H9 (cell line): ENCODE results near the gene SUMO2. TPM values are rescaled to one million over a fixed set of nuclear protein-coding genes. Genes with fewer than 3 reads are reported as not detected.

ENCODE experiments used
- DNase-seq: peaks from one replicate; pipeline ENCODE4 v3.0.0-alpha.2; 2017
- H2AFZ ChIP-seq: one replicate; pipeline ENCODE4 v1.6.1; 2013; ENCODE audit warnings: mild to moderate bottlenecking, low read length, control low read depth, moderate library complexity
- H2AK5ac ChIP-seq: 2 replicates; pipeline ENCODE4 v1.6.1; 2013; ENCODE audit warnings: low read length, control low read depth, mixed read lengths; ENCODE audit not compliant: insufficient read length
- H2BK120ac ChIP-seq: one replicate; pipeline ENCODE4 v1.6.1; 2013; ENCODE audit warnings: low read depth, mild to moderate bottlenecking, low read length, control low read depth, inconsistent platforms; ENCODE audit not compliant: poor library complexity, severe bottlenecking
- H2BK12ac ChIP-seq: 2 replicates; pipeline ENCODE4 v1.6.1; 2013; ENCODE audit warnings: low read length, control low read depth, mixed read lengths, low read depth; ENCODE audit not compliant: insufficient read length
- H2BK15ac ChIP-seq: 2 replicates; pipeline ENCODE4 v1.6.1; 2013; ENCODE audit warnings: low read depth, low read length, control low read depth
- H2BK20ac ChIP-seq: one replicate; pipeline ENCODE4 v1.6.1; 2013; ENCODE audit warnings: low read depth, mild to moderate bottlenecking, low read length, control low read depth, inconsistent platforms; ENCODE audit not compliant: poor library complexity, severe bottlenecking
- H2BK5ac ChIP-seq: 2 replicates; pipeline ENCODE4 v1.6.1; 2013; ENCODE audit warnings: low read length, control low read depth, mixed read lengths; ENCODE audit not compliant: insufficient read length
- H3K14ac ChIP-seq: 2 replicates; pipeline ENCODE4 v1.6.1; 2013; ENCODE audit warnings: low read length, control low read depth; ENCODE audit not compliant: insufficient read depth
- H3K18ac ChIP-seq: 2 replicates; pipeline ENCODE4 v1.6.1; 2013; ENCODE audit warnings: low read depth, mild to moderate bottlenecking, mixed read lengths, low read length, control low read depth; ENCODE audit not compliant: insufficient read length
- H3K23ac ChIP-seq: 2 replicates; pipeline ENCODE4 v1.6.1; 2013; ENCODE audit warnings: low read length, control low read depth, mixed read lengths, low read depth; ENCODE audit not compliant: insufficient read length
- H3K23me2 ChIP-seq: 2 replicates; pipeline ENCODE4 v1.6.1; 2013; ENCODE audit warnings: low read depth, mild to moderate bottlenecking, mixed read lengths, low read length, control low read depth; ENCODE audit not compliant: insufficient read length, poor library complexity, severe bottlenecking
- H3K27ac ChIP-seq: 2 replicates; pipeline ENCODE4 v1.5.1; 2013; ENCODE audit warnings: low read length, control low read depth, mixed read lengths, low read depth; ENCODE audit not compliant: insufficient read length
- H3K27me3 ChIP-seq: 2 replicates; pipeline ENCODE4 v1.6.1; 2013; ENCODE audit warnings: low read length, control low read depth, inconsistent platforms; ENCODE audit not compliant: insufficient read depth
- H3K4ac ChIP-seq: 2 replicates; pipeline ENCODE4 v1.6.1; 2013; ENCODE audit warnings: low read depth, mild to moderate bottlenecking, control low read depth, inconsistent platforms, low read length, moderate library complexity
- H3K4me1 ChIP-seq: 2 replicates; pipeline ENCODE4 v1.6.1; 2013; ENCODE audit warnings: low read length, control low read depth, inconsistent platforms; ENCODE audit not compliant: insufficient read depth
- H3K4me2 ChIP-seq: 2 replicates; pipeline ENCODE4 v1.6.1; 2013; ENCODE audit warnings: low read length, control low read depth, mixed read lengths; ENCODE audit not compliant: insufficient read length, insufficient read depth
- H3K56ac ChIP-seq: 2 replicates; pipeline ENCODE4 v1.6.1; 2013; ENCODE audit warnings: low read depth, mild to moderate bottlenecking, mixed read lengths, low read length, control low read depth; ENCODE audit not compliant: insufficient read length
- H3K79me1 ChIP-seq: 2 replicates; pipeline ENCODE4 v1.6.1; 2013; ENCODE audit warnings: low read depth, mild to moderate bottlenecking, moderate library complexity, low read length, control low read depth, inconsistent platforms; ENCODE audit not compliant: insufficient read depth, poor library complexity, severe bottlenecking
- H3K79me2 ChIP-seq: 2 replicates; pipeline ENCODE4 v1.6.1; 2013; ENCODE audit warnings: low read length, control low read depth, inconsistent platforms; ENCODE audit not compliant: insufficient read depth
- H3K9ac ChIP-seq: 2 replicates; pipeline ENCODE4 v1.6.1; 2013; ENCODE audit warnings: low read length, control low read depth, mixed read lengths; ENCODE audit not compliant: insufficient read length; ENCODE audit errors: extremely low read depth
- H3K9me3 ChIP-seq: one replicate; pipeline ENCODE4 v1.6.1; 2013; ENCODE audit warnings: low read depth, low read length, inconsistent platforms; ENCODE audit not compliant: control insufficient read depth
- H3T11ph ChIP-seq: one replicate; pipeline ENCODE4 v1.6.1; 2013; ENCODE audit warnings: mild to moderate bottlenecking, low read length, control low read depth, inconsistent platforms
- H4K20me1 ChIP-seq: one replicate; pipeline ENCODE4 v1.6.1; 2013; ENCODE audit not compliant: control insufficient read depth, insufficient read length, insufficient read depth
- H4K5ac ChIP-seq: 2 replicates; pipeline ENCODE4 v1.6.1; 2013; ENCODE audit warnings: low read depth, mild to moderate bottlenecking, mixed read lengths, low read length, control low read depth; ENCODE audit not compliant: insufficient read length
- H4K8ac ChIP-seq: replicated peaks from 2 replicates; pipeline ENCODE4 v1.6.1; 2013; ENCODE audit warnings: low read length, control low read depth, mixed read lengths, low read depth; ENCODE audit not compliant: insufficient read length
- H4K91ac ChIP-seq: 2 replicates; pipeline ENCODE4 v1.6.1; 2013; ENCODE audit warnings: low read depth, mild to moderate bottlenecking, moderate library complexity, mixed read lengths, low read length, control low read depth; ENCODE audit not compliant: insufficient read length
- H3K27ac Mint-ChIP-seq, 3 experiments: 2 replicates in 2 of 3; 3 replicates in 1 of 3; pipeline ENCODE4 v1.8.0; 2020 to 2021; ENCODE audit warnings: mixed read lengths in 3 of 3, mild to moderate bottlenecking in 1 of 3, moderate library complexity in 1 of 3
- H3K27me3 Mint-ChIP-seq: 2 replicates; pipeline ENCODE4 v1.8.0; 2021; ENCODE audit warnings: low read depth, mild to moderate bottlenecking, moderate library complexity, mixed read lengths
- H3K36me3 Mint-ChIP-seq, 3 experiments: 2 replicates in 2 of 3; 3 replicates in 1 of 3; pipeline ENCODE4 v1.8.0; 2020 to 2021; ENCODE audit warnings: low read depth in 3 of 3, mixed read lengths in 3 of 3; ENCODE audit not compliant: insufficient read depth in 1 of 3
- H3K4me1 Mint-ChIP-seq, 2 experiments: 2 replicates each; pipeline ENCODE4 v1.8.0; 2020; ENCODE audit warnings: mixed read lengths in 2 of 2
- H3K4me3 Mint-ChIP-seq, 2 experiments: 2 replicates in 1 of 2; 3 replicates in 1 of 2; pipeline ENCODE4 v1.8.0; 2020 to 2021; ENCODE audit warnings: mild to moderate bottlenecking in 2 of 2, mixed read lengths in 2 of 2, moderate library complexity in 1 of 2
- H3K9me3 Mint-ChIP-seq, 2 experiments: 2 replicates in 1 of 2; 3 replicates in 1 of 2; pipeline ENCODE4 v1.8.0; 2020; ENCODE audit warnings: mild to moderate bottlenecking in 2 of 2, mixed read lengths in 2 of 2, moderate library complexity in 1 of 2
- WGBS: extraction: QIAGEN DNeasy Blood & Tissue Kit; methylation state at CpG from one replicate; pipeline ENCODE4 v1.1.7; 2013; ENCODE audit warnings: missing lambda C conversion rate, low lambda C conversion rate, mixed read lengths; ENCODE audit not compliant: insufficient read length; ENCODE audit errors: extremely low coverage; 5-methylcytosine and 5-hydroxymethylcytosine counted together
- total RNA-seq: library from RNA; stranded (reverse); gene quantifications from 2 replicates; pipeline ENCODE4 v1.2.1, GENCODE V29; 2021
- TF ChIP-seq, protein P1 (sequence below): fragments of 200-600 bp; sonication (generic); conservative IDR thresholded peaks from 3 replicates; pipeline ENCODE4 v1.8.0; 2021; ENCODE audit warnings: antibody characterized with exemption, mild to moderate bottlenecking

Gene SUMO2
- total RNA-seq, 1 experiment from 2014 or later: 813 TPM

DNA sequence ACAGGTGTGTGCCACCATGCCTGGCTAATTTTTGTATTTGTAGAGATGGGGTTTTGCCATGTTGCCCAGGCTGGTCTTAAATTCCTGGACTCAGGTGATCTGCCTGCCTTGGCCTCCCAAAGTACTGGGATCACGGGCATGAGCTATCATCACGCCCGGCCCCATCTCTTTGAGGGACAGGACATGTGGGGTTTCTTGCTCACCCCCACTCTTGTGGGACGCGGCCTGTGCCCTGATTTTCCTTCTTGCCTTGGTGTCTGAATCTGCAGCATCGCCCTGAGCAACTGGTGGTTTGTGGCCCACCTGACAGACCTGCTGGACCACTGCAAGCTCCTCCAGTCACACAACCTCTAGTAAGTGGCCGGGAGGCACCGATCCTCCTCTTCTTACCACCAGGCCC lies 48.3 kb upstream of the SUMO2 start:
- no peak overlapping the region for H4K91ac ChIP-seq
- H3K4ac ChIP-seq: no peak overlapping the region
- no peaks in the 10 kb centered on the region for H3K27me3 ChIP-seq
- no CpG with 5 or more reads among the region's 8 CpGs for WGBS
- TF ChIP-seq, protein P1, sequence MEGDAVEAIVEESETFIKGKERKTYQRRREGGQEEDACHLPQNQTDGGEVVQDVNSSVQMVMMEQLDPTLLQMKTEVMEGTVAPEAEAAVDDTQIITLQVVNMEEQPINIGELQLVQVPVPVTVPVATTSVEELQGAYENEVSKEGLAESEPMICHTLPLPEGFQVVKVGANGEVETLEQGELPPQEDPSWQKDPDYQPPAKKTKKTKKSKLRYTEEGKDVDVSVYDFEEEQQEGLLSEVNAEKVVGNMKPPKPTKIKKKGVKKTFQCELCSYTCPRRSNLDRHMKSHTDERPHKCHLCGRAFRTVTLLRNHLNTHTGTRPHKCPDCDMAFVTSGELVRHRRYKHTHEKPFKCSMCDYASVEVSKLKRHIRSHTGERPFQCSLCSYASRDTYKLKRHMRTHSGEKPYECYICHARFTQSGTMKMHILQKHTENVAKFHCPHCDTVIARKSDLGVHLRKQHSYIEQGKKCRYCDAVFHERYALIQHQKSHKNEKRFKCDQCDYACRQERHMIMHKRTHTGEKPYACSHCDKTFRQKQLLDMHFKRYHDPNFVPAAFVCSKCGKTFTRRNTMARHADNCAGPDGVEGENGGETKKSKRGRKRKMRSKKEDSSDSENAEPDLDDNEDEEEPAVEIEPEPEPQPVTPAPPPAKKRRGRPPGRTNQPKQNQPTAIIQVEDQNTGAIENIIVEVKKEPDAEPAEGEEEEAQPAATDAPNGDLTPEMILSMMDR: no peak
- H3K9me3 ChIP-seq: no peaks in the 10 kb centered on the region
- H3K14ac ChIP-seq: no peak overlapping the region
- no peak overlapping the region for H2BK15ac ChIP-seq
- H2BK5ac ChIP-seq: no peak overlapping the region
- H3K23me2 ChIP-seq: no peaks in the 10 kb centered on the region
- H2AFZ ChIP-seq: no peak overlapping the region
- no peaks in the 10 kb centered on the region for H3K9me3 Mint-ChIP-seq
- H3K79me1 ChIP-seq: no peaks in the 10 kb centered on the region
- H3K56ac ChIP-seq: no peak overlapping the region
- H3K4me1 Mint-ChIP-seq: no peaks in the 10 kb centered on the region
- H2AK5ac ChIP-seq: no peak overlapping the region
- H3K27ac ChIP-seq: no peak overlapping the region
- H3K4me1 ChIP-seq: no peaks in the 10 kb centered on the region
- H4K20me1 ChIP-seq: no peaks in the 10 kb centered on the region
- no peaks in the 10 kb centered on the region for H3K79me2 ChIP-seq
- H2BK20ac ChIP-seq: no peak overlapping the region
- H3K27ac Mint-ChIP-seq: no peak overlapping the region
- peaks cover 34 to 93% (median 80%) of the 10 kb centered on the region in 3 experiments for H3K36me3 Mint-ChIP-seq
- H3K9ac ChIP-seq: no peak overlapping the region
- no peak overlapping the region for H3T11ph ChIP-seq
- H3K23ac ChIP-seq: no peak overlapping the region
- no peak overlapping the region for H3K18ac ChIP-seq
- H3K4me2 ChIP-seq: no peak overlapping the region
- H2BK12ac ChIP-seq: no peak overlapping the region
- H3K27me3 Mint-ChIP-seq: no peaks in the 10 kb centered on the region
- DNase-seq: no peak
- H3K4me3 Mint-ChIP-seq: no peak overlapping the region
- no peak overlapping the region for H2BK120ac ChIP-seq
- H4K8ac ChIP-seq: no peak overlapping the region
- H4K5ac ChIP-seq: no peak overlapping the region
